NT2/D1 (cell line): Measurements from ENCODE around the gene FARSA.

ENCODE experiments used
- DNase-seq: peaks from one replicate; pipeline ENCODE4 v3.0.0-alpha.2; 2011; ENCODE audit warnings: low read depth, low spot score
- H3K27me3 ChIP-seq: 2 replicates; pipeline ENCODE4 v1.6.0; 2011; ENCODE audit warnings: mild to moderate bottlenecking; ENCODE audit not compliant: insufficient read length, insufficient read depth
- H3K36me3 ChIP-seq: 2 replicates; pipeline ENCODE4 v1.6.1; 2011; ENCODE audit warnings: mild to moderate bottlenecking, low read length, mixed read lengths; ENCODE audit not compliant: insufficient read depth, insufficient read length
- H3K4me1 ChIP-seq: 2 replicates; pipeline ENCODE4 v1.5.1; 2011; ENCODE audit not compliant: insufficient read depth, insufficient read length
- H3K4me3 ChIP-seq: 2 replicates; pipeline ENCODE4 v1.5.1; 2011; ENCODE audit warnings: low read depth; ENCODE audit not compliant: insufficient read length
- H3K9ac ChIP-seq: 2 replicates; pipeline ENCODE4 v1.6.0; 2011; ENCODE audit warnings: low read depth; ENCODE audit not compliant: insufficient read length
- H3K9me3 ChIP-seq: 2 replicates; pipeline ENCODE4 v1.5.1; 2011; ENCODE audit warnings: mild to moderate bottlenecking, low read length; ENCODE audit not compliant: insufficient read depth
- SUZ12 ChIP-seq: IDR thresholded peaks from 2 replicates; pipeline ENCODE4 v1.6.1; 2011; ENCODE audit not compliant: insufficient read length, insufficient read depth; ENCODE audit errors: extremely low read depth
- YY1 ChIP-seq: IDR thresholded peaks from 2 replicates; pipeline ENCODE4 v1.6.1; 2011; ENCODE audit not compliant: insufficient read length, insufficient read depth
- ZNF274 ChIP-seq: IDR thresholded peaks from 2 replicates; pipeline ENCODE4 v1.6.1; 2011; ENCODE audit warnings: mild to moderate bottlenecking, low read depth, low read length

FARSA gene

DNA sequence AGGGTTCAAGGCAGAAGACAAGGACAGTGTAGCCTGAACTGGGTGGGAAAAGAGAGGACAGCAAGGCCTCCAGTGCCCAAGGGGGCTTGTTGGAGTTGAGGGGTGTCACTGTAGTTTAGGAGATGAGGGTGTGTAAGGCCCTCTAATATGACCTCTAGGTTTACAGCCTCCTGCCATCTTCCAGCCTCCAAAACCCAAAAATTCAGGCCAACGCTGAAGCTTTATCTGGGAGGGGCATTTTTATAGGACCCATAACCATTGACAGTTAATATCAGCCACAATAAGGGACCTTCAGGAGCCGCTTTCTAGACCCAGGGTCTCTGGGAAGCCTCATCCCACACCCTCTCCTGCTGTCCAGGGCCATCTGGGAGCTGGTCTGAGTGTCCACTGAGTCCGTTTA, 49.3 kb downstream of the FARSA start:
- H3K4me1 ChIP-seq: peaks cover 3% of the 10 kb centered on the region
- DNase-seq: no peak
- H3K9me3 ChIP-seq: peaks cover 16% of the 10 kb centered on the region
- H3K9ac ChIP-seq: no peak overlapping the region
- H3K36me3 ChIP-seq: no peaks in the 10 kb centered on the region
- TF ChIP-seq SUZ12 (no peak), YY1 (no peak), ZNF274 (no peak)
- no peak overlapping the region for H3K4me3 ChIP-seq
- H3K27me3 ChIP-seq: peaks cover 62% of the 10 kb centered on the region

GRCh38 chr19:12882589-12882988, 50.9 kb downstream of the FARSA start:
- Histone ChIP-seq H3K9ac (no peak overlapping the region), H3K27me3 (peaks cover 46% of the 10 kb centered on the region), H3K9me3 (peaks cover 16% of the 10 kb centered on the region), H3K36me3 (no peaks in the 10 kb centered on the region), H3K4me3 (no peak overlapping the region), H3K4me1 (peaks cover 3% of the 10 kb centered on the region)
- DNase-seq: no peak
- TF ChIP-seq ZNF274: no peak
- no peak for TF ChIP-seq YY1
- no peak for TF ChIP-seq SUZ12

- H3K27me3 ChIP-seq: peaks cover 33% of the 10 kb centered on the region
- H3K9ac ChIP-seq: peak within 1 kb of the TSS; percentile 82
- peaks cover 3% of the 10 kb centered on the region for H3K4me1 ChIP-seq
- H3K36me3 ChIP-seq: no peaks in the 10 kb centered on the region
- H3K4me3 ChIP-seq: peak within 1 kb of the TSS; percentile 78
- no peak for TF ChIP-seq SUZ12
- H3K9me3 ChIP-seq: peaks cover 16% of the 10 kb centered on the region
- peak; percentile 92 for DNase-seq
Observed at GRCh38 chr19:12881172-12881808, 52.2 kb downstream of the FARSA start, which contains the start of gene DNASE2. Gene DNASE2, minus strand, starts transcription at chr19:12881449. Its CDS starts 74 bp downstream, at chr19:12881375.

- H3K4me1 ChIP-seq: peaks cover 3% of the 10 kb centered on the region
- DNase-seq: no peak
- H3K36me3 ChIP-seq: no peaks in the 10 kb centered on the region
Observed at GRCh38 chr19:12880551-12881171, 52.9 kb downstream of the FARSA start.

DNA sequence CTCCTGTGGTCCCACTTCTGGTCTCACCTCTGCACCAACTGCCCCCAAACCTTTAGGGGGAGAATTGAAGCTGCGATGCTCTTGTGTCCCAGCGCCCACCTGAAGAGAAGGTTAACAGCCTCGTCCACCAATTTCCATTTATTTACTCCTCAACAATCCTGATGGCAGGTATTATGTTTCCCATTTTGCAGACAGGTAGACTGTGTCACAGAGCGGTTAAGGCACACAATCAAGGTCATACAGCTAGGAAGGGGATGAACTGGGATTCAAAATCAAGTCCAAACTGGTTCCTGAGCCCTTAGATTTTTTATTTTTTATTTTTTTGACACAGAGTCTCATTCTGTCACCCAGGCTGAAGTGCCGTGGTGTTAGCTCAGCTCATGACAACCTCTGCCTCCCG, 58.4 kb downstream of the FARSA start:
- Histone ChIP-seq H3K9ac (no peak overlapping the region), H3K36me3 (peaks cover 10% of the 10 kb centered on the region)
- TF ChIP-seq YY1 (no peak), ZNF274 (no peak), SUZ12 (no peak)

More at GRCh38 chr19:12880551-12881171, 52.9 kb downstream of the FARSA start:
- peak overlapping the region; percentile 78 for H3K4me3 ChIP-seq
- peak overlapping the region; percentile 82 for H3K9ac ChIP-seq
- peaks cover 16% of the 10 kb centered on the region for H3K9me3 ChIP-seq
- H3K27me3 ChIP-seq: peaks cover 27% of the 10 kb centered on the region
- no peak for TF ChIP-seq YY1
- no peak for TF ChIP-seq SUZ12
- TF ChIP-seq ZNF274: no peak

DNA sequence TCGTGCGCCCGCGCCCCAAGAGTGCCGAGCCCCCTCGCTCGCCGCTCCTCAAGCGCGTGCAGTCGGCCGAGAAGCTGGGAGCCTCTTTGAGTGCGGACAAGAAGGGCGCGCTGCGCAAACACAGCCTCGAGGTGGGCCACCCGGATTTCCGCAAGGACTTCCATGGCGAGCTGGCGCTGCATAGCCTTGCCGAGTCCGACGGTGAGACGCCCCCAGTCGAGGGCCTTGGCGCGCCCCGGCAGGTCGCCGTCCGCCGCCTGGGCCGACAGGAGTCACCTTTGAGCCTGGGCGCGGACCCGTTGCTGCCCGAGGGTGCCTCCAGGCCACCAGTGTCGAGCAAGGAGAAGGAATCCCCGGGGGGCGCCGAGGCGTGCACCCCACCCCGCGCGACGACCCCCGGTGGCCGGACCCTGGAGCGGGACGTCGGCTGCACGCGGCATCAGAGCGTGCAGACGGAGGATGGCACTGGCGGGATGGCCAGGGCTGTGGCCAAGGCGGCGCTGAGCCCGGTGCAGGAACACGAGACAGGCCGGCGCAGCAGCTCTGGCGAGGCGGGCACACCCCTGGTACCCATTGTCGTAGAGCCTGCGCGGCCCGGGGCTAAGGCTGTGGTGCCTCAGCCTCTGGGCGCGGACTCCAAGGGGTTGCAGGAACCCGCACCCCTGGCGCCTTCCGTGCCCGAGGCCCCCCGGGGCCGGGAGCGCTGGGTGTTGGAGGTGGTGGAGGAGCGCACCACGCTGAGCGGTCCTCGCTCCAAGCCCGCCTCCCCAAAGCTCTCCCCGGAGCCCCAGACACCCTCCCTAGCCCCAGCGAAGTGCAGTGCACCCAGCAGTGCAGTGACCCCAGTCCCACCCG, 59.4 kb downstream of the FARSA start:
- DNase-seq: no peak
- Histone ChIP-seq H3K27me3 (peaks cover 1% of the 10 kb centered on the region), H3K4me3 (no peak overlapping the region), H3K4me1 (peaks cover 2% of the 10 kb centered on the region), H3K9me3 (peaks cover 11% of the 10 kb centered on the region; the same call in 1 of the 2 replicates), H3K9ac (no peak overlapping the region), H3K36me3 (peaks cover 10% of the 10 kb centered on the region)
- TF ChIP-seq ZNF274 (no peak), YY1 (no peak), SUZ12 (no peak)

More for the DNA sequence above, 58.4 kb downstream of the FARSA start:
- Histone ChIP-seq H3K27me3 (peaks cover 1% of the 10 kb centered on the region), H3K4me1 (peaks cover 2% of the 10 kb centered on the region), H3K4me3 (no peak overlapping the region), H3K9me3 (peaks cover 11% of the 10 kb centered on the region; the same call in 1 of the 2 replicates)
- no peak for DNase-seq
